GM19324 (cell line): ENCODE measurements around the gene C1orf74.
"Not testable (repeated sequence)": the region's sequence is repeated elsewhere in the genome, so short reads cannot be mapped to it uniquely, and the experiment has no call there.

ENCODE experiments used
- ATAC-seq: cut with Tn5 transposase; IDR thresholded peaks from one replicate; pipeline ENCODE4 v1.9.1; 2021; ENCODE audit warnings: mild to moderate bottlenecking, moderate library complexity; ENCODE audit not compliant: unreplicated experiment, low FRiP score

C1orf74 gene

DNA sequence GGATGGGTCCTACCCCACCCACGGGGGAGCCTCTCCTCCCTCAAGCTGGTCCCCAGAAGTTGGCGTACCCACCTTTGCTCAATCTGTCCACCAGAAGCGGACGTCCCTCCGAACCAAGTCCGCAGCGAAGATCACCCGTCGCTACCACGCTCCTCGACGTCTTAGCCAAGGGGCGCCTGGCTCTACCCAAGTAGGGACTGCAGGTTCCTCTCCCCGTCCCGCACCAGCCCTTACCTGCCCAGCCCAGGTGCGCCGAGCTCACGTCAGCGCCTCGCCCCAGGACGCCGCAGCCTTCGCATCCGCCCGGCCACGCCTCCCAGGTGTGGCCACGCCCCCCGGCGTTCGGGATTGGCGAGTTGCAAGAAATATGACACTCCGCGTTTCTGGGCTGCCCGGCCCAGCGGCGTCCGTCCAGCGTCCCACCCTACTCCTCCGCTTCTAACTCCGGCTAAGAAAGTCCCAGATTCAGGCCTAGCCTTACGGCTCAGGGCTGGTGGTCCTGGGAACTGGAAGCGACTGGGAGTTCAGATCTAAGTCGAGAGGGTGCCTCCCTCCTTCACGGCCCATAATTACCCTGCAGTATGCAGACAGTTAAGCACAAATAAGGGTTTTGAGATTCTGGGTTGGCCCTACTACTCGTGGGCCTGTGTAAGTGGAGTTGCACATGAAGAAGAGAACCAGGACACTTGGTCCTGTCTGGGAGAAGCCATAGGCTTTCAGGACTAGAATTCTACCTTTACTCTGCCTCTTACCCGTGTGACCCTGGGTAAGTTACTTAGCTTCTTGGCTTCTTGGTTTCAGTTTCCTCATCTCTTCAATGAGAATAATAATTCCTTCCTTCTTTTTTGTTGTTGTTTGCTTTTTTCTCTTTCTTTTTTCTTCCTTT, 21.8 kb upstream of the C1orf74 start, which contains the start of gene IRF6:
Gene IRF6 (minus strand): TSS at position 268 of the 886 bp plus-strand sequence. CDS start 4,729 bp downstream, outside the sequence.
- peak; percentile 79 for ATAC-seq

DNA sequence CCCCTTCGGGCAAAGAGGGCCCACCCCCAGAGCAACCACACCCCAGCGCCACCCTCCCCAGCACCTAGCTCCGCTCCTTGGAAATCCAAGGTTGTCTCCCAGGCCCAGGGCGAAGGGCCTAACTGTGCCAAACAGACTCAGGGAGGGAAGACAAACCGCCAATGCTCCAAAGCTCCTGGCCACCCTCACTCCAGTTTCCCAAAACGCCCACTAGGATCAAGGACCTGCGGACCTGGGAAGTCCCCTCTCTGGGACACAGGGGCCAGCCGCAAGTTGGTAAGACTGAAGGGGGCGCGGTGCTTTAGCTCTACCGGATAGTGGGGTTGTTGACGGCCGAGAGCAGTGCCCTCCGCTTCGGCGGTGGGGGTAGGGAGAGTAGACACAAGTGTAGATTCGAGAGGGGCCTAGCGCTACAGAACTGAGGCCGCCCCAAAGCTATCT, 21.0 kb upstream of the C1orf74 start:
- ATAC-seq, result no peak

GRCh38 chr1:209803568-209803967, 19.2 kb upstream of the C1orf74 start:
- ATAC-seq, result no peak

DNA sequence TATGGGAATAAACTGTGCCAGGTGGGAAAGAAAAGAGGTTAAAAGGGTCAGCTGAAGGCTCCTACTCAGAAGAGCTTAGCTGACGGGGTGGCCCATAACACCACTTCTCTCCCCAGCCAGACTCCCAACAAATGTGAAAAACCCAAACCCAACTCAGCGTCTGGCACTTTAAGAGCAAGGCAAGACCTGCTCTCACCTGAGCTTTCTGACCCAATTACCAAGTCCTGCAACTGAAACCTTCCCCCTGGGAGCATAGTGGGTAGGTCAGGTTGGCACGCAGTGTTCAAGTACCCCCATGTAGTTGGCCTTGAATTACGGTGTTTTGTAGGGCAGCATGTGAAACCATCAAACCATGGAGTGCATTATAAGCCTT, 18.4 kb upstream of the C1orf74 start:
- no peak for ATAC-seq

DNA sequence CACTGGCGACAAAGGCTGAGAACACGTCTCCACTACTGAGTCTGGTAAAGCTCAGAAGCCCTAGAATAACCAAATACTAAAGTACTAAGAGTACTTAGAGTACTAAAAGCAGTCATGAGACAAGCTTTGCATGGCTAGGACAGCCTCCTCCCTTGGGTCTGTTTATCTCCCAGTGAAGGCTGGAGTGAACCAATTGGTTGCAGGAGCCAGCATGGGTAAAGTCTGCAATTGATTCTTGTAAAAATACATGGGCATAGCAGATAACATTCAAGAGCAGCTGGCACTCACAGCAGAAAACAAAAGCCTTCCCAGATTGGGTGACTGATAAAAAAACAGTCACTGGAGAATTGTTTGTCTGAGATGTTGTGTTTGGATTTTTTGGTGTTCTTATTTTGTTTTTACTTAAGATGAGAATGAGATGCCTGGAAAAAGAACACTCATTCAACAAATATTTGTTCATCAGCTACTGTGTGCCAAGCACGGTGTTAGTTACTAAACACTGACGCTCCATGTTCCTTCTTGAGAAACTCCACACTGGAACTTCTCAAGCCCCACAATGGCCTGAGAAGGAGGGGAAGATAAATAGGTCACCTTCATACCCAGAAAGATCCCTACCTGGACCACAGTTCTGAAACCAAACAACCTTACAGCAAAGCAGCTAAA, 17.9 kb upstream of the C1orf74 start:
- ATAC-seq, result no peak

GRCh38 chr1:209800984-209801834, 16.9 kb upstream of the C1orf74 start:
- ATAC-seq, result no peak

- no peak for ATAC-seq
These were observed 13.8 kb upstream of the C1orf74 start for GRCh38 chr1:209797978-209798639.

DNA sequence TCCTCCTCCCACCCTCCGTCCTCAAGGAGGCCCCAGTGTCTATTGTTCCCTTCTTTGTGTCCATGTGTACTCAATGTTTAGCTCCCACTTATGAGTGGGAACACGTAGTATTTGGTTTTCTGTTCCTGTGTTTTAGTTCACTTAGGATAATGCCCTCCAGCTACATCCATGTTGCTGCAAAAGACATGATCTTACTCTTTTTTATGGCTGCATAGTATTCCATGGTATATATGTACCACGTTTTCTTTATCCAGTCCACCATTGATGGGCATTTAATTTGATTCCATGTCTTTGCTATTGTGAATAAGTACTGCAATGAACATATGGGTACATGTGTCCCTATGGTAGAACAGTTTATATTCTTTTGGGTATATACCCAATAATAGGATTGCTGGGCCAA, 9.4 kb upstream of the C1orf74 start:
- ATAC-seq, result not testable (repeated sequence)

GRCh38 chr1:209791920-209792319, 7.6 kb upstream of the C1orf74 start:
- no peak for ATAC-seq

GRCh38 chr1:209790286-209791193, 6.2 kb upstream of the C1orf74 start:
- no peak for ATAC-seq

DNA sequence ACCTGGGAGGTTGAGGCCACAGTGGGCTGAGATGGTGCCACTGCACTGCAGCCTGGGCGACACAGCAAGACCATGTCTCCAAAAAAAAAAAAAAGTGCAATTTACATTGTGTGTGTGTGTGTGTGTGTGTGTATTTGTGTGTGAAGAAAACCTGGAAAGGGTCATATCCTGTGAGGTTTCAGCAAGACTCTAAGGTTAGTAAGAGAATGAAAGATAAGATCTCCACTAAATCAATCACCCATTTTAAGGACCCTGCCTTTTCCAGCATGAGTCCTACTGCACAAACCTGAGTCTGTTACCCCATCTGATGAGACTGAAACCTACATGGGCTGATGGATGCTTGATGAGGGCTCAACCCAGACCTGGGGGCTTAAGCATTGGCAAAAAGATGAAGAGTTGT, 4.9 kb upstream of the C1orf74 start:
- ATAC-seq, result no peak

DNA sequence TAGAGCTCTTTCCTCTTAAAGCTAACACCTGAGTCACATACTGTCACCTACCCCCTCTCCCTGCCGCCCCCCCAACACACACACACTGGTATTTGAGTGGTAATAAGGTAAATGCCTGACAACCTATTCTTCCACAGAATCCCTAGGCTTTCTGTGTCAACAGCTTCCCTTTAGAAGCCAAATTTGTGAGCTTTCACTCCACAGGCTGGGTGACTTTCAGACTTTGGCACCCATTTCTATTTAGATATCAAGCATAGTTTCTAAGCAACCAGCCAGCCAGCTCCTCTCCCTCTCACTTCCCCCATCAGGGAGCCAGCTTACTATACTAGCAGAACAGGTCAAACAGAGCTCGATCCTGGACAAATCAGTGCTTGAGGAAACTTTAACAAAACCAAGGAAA, 3.2 kb upstream of the C1orf74 start:
- no peak for ATAC-seq

DNA sequence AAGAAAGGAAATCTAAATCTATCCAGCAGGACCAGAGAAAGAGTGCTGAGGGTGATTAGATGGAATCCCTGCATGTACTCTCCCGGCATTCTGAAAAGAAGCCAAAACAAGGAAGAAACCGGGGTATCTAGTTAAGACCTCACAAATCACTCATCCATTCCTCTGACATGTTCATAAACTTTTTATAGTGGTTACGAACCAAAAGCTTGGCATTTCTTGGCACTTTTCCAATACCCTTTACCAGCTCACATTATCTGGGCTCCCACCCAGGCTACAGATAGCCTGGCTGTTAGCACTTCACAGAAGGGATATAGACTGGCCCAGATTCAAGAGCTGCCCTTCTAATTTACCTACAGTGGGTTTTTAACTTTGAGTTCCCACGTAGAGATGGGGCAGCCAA, 1.8 kb upstream of the C1orf74 start:
- no peak for ATAC-seq

DNA sequence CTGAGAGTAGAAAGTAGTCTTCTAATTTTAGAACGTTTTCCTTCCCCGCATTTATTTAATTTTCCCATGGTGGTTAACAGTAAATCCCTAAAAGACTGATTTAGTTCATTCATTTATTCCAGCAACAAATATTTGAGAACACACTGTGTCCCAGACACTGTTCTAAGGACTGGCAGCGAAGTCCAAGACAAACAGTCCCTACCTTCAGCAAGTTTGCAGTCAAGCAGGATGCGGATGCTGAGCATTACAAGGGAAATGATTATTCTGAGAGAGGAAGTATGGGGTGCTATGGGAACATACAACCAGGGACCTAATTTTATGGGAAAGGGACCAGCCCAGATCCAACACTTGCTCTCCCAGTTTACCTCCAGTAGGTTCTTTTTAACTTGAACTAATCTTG, 1.2 kb upstream of the C1orf74 start:
- no peak for ATAC-seq

GRCh38 chr1:209783386-209783785, 973 bp downstream of the C1orf74 start:
- no peak for ATAC-seq

DNA sequence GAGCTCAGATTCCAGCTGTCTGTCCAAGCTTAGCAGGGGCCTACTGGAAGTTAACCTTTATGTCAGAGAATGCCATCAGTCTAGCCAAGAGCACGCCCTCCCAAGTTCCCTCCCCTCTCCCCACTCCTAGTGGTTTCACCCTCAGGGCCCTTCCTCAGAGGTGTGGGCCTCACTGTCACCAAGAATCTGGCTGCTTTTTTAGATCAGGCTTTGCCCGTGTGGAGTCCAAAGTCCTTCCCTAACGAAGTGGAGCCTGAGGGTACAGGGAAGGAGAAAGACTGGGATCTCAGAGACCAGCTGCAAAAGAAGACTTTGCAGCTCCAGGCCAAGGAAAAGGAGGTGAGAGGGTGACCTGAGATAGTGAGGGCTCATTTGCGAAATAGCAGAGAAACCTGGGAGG, 4.1 kb downstream of the C1orf74 start:
- ATAC-seq, result no peak

DNA sequence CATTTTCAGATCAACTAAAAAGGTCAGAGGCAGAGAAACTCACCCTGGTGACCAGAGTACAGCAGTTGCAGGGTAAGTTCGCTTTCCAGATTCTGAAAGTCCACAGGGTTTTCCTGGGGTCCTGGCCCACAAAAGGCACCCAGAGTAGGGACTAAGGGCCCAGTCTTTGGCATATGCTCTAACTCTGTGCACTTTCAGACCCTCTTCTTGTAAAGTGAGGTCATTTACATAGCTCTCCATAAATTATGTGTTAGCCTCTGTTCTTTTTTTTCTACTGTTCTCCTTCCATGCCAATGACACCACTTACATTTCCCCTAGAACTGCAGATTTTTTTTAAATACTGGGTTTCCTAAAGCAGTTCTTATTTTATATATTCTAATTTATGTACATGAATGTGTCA, 6.3 kb downstream of the C1orf74 start:
- no peak for ATAC-seq

DNA sequence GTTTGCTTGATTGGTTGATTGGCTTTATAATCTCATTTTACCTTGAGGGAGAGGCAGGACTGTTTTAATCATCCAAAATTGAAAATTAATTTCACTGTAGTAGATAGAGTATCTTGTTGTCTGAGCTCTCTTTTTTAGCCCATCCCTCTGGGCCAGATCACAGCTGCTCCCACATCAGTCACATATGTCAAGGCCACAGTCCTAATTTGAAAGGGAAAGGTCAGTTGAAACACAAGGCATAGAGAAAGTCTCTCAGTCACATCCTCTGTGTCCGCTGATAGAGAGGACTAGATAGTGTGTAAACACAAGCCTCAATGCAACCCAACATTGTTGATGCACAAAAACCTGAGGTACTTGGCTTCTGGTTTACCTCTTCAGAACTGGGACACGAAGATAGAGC, 6.8 kb downstream of the C1orf74 start:
- no peak for ATAC-seq

GRCh38 chr1:209775678-209776077, 8.7 kb downstream of the C1orf74 start:
- no peak for ATAC-seq
